ENCODE results near the gene SEC16A.

Gene SEC16A

GRCh38 chr9:136443087-136443486 is 39.8 kb downstream of the SEC16A start:
- peaks cover 53% of the 10 kb centered on the region for H3K36me3 Mint-ChIP-seq (ENCODE audit: low read depth)
- H3K27ac Mint-ChIP-seq: no peak overlapping the region
- no peaks in the 10 kb centered on the region for H3K27me3 Mint-ChIP-seq (ENCODE audit: low read depth)
- H3K4me3 Mint-ChIP-seq: no peak overlapping the region
- peaks cover 2% of the 10 kb centered on the region for H3K4me1 Mint-ChIP-seq (ENCODE audit: low read depth)
- DNase-seq (ENCODE audit: low spot score): no peak
- H3K9me3 Mint-ChIP-seq: no peaks in the 10 kb centered on the region

DNA sequence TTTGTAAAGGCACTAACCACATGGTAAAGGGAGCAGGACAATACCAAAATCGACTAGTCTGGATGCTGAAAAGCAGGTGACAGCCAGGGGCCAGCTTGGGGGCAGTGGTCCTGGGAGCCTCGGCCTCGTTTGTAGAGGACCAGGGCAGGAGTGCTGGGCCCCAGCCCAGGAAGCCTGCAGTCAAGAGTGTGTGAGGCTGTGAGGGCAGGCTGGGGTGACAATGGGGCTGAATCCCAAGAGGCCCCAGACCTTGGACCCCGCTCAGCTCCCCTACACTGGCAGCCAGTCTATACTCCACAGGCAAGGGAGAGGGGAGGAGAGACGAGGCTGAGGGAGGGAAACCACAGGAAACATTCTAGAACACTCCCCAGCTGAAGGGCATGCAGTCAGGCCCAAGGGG is 40.6 kb downstream of the SEC16A start:
- peaks cover 6% of the 10 kb centered on the region for H3K4me1 Mint-ChIP-seq (ENCODE audit: low read depth)
- H3K27ac Mint-ChIP-seq: no peak overlapping the region
- no peak for DNase-seq (ENCODE audit: low spot score)
- H3K36me3 Mint-ChIP-seq (ENCODE audit: low read depth): peaks cover 47% of the 10 kb centered on the region
- H3K9me3 Mint-ChIP-seq: no peaks in the 10 kb centered on the region
- no peaks in the 10 kb centered on the region for H3K27me3 Mint-ChIP-seq (ENCODE audit: low read depth)
- no peak overlapping the region for H3K4me3 Mint-ChIP-seq

GRCh38 chr9:136441681-136442245 is 41.1 kb downstream of the SEC16A start:
- no peak overlapping the region for H3K4me3 Mint-ChIP-seq
- H3K36me3 Mint-ChIP-seq (ENCODE audit: low read depth): peaks cover 43% of the 10 kb centered on the region
- no peaks in the 10 kb centered on the region for H3K9me3 Mint-ChIP-seq
- no peak overlapping the region for H3K27ac Mint-ChIP-seq
- no peaks in the 10 kb centered on the region for H3K27me3 Mint-ChIP-seq (ENCODE audit: low read depth)
- peaks cover 11% of the 10 kb centered on the region for H3K4me1 Mint-ChIP-seq (ENCODE audit: low read depth)
- DNase-seq (ENCODE audit: low spot score): no peak

DNA sequence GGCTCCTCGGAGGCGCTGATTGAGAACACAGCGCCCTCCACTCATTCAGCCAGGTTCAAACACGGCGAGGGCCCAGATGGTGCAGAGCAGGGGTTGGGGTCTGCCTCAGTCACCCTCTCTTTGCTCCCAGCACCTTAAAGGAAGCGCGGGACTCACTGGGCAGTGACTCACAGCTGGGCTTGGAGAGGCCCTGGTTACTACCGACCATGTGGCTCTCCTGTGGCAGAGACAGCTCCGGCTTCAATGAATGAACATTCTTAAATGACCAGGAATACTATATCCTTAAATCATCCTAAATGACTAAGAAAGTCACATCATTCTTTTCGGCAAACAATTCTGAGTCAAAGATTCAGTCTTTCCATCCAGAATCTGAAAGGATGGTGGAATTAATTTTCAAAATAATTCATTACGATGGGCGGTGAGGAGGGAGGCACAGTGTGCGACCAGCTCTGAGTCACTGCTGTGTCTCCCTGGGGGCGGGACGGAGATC is 41.6 kb downstream of the SEC16A start:
- Mint-ChIP-seq H3K27ac (no peak overlapping the region), H3K4me3 (no peak overlapping the region), H3K27me3 (ENCODE audit: low read depth) (no peaks in the 10 kb centered on the region), H3K4me1 (ENCODE audit: low read depth) (peaks cover 15% of the 10 kb centered on the region), H3K9me3 (no peaks in the 10 kb centered on the region), H3K36me3 (ENCODE audit: low read depth) (peaks cover 40% of the 10 kb centered on the region)
- no peak for DNase-seq (ENCODE audit: low spot score)

DNA sequence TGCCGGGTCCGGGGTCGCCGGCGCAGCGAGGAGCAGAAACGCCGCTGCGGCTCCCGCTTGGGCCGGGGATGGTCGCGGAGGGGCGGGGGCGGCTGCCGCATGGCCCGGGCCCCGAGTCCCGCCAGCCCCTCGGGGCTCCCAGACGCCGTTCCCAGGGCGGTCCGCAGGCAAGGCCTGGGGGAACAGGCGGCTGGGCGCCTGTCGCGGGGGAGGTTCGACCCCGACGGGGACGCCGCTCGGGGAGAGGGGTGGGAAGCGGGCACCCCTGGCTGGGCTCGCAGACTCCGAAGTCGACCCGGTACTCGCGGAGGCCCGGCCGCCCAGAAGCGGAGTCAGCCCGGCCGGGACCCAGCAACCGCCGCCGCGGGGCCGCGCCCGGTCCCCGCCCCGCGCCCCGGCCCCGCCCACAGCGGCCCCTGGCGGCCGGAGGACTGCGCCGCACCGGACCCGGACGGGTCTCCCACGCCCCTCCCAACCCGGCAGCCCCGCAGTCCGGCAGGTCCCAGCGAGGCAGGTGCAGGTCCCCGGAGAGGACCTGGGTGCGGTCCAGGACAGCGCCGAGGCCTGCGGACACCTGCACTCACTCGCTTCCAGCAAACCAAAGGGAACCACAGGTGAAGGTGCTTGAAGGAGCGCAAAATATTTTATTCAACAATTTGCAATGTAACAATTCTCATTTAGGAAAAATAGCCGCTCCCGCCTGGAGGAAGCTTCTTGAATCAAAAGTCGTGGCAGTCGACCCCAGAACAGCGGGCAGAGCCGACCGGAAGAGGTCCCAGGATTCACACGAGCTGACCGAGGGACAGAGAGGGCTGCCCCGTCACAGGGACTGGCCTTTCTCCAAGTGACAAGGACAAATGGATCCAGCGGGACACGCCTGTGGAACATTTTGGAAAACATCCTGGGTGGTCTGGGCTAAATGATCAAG is 43.1 kb downstream of the SEC16A start, which contains the start of gene INPP5E:
Gene INPP5E, minus strand, starts transcription at position 365 of the 928 bp plus-strand sequence. CDS start 426 bp downstream, outside the sequence.
- Mint-ChIP-seq H3K36me3 (ENCODE audit: low read depth) (peaks cover 35% of the 10 kb centered on the region), H3K4me1 (ENCODE audit: low read depth) (peaks cover 15% of the 10 kb centered on the region), H3K27me3 (ENCODE audit: low read depth) (no peaks in the 10 kb centered on the region), H3K9me3 (no peaks in the 10 kb centered on the region), H3K27ac (no peak within 1 kb of the TSS), H3K4me3 (peak within 1 kb of the TSS; percentile 87)
- DNase-seq (ENCODE audit: low spot score): peak; percentile 86

DNA sequence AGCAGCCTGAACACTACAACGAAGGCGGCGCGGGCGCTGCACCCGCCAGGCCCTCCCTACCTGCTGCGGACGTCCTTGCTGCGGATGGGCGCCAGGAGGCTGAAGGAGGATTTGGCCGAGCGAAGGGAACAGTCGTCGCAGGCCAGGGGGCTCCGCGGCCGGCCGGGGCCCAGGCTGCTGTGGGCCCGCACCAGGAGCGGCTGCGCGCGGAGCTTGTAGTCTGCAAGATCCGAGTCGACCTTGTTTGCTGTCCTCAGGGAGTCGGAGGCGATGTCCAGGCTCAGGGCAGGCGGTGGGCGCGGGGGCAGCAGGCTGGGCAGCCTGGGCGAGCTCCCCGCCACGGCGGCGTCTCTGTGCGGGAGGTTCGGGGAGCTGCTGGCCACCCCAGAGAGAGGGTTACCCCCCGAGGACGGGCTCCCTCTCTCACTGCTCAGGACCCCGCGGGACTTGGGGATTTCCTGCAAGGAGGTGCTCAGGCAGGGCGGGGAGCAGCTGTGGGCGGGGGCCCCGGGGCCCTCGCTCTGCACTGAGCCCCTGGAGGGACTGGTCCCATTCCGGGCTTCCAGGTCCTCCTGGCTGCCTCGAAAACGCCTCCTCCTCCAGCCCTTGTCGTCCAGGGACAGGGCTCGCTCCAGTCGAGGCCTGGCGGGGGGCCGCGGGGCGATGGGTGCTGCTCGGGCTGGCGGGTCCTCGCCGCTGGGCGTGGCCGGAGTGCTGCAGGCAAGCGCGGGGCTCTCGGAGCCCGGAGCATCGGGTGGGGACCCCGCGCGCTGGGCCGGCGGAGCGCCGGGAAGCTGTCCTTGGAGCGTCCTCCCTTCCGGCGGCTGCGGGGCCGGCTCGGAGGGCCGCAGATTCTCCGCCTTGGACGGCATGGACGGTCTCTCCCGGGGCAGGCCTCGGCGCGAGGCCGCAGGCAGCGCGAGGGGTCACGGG is 44.0 kb downstream of the SEC16A start:
- Mint-ChIP-seq H3K36me3 (ENCODE audit: low read depth) (peaks cover 32% of the 10 kb centered on the region), H3K27ac (peak overlapping the region; percentile 65), H3K4me3 (peak overlapping the region; percentile 87), H3K9me3 (no peaks in the 10 kb centered on the region), H3K27me3 (ENCODE audit: low read depth) (no peaks in the 10 kb centered on the region), H3K4me1 (ENCODE audit: low read depth) (peaks cover 15% of the 10 kb centered on the region)
- DNase-seq (ENCODE audit: low spot score): peak; percentile 52

DNA sequence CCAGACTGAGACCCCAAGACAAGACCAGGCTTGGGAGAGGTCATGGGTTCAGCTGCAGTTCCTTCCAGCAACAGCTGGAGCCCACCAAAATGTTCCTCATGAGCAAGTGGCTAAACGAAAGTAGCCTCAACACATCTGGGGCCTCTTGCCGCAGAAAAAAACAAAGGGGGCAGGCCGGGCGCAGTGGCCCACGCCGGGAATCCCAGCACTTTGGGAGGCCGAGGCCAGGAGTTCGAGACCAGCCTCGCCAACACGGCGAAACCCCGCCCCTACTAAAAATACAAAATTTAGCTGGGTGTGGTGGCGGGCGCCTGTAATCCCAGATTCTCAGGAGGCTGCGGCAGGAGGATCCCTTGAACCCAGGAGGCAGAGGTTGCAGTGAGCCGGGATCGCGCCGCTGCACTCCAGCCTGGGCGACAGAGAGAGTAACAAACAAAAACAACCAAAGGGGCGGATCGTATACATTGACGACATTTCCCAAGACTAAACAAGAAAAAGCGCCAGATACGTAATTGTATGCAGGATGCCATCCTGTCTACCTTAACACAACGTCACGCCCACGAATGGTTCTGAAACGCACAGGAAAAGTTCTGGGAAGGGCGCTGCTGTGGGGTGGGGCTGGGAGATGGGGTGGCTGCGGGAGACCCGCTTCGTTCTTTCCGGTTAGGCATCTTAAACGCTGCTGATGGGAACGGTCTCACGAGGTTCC is 44.8 kb downstream of the SEC16A start:
- Mint-ChIP-seq H3K4me1 (ENCODE audit: low read depth) (peaks cover 15% of the 10 kb centered on the region), H3K9me3 (no peaks in the 10 kb centered on the region), H3K27ac (peak overlapping the region; percentile 65), H3K4me3 (peak overlapping the region; percentile 87), H3K36me3 (ENCODE audit: low read depth) (peaks cover 28% of the 10 kb centered on the region), H3K27me3 (ENCODE audit: low read depth) (no peaks in the 10 kb centered on the region)
- no peak for DNase-seq (ENCODE audit: low spot score)

GRCh38 chr9:136437430-136437829 is 45.4 kb downstream of the SEC16A start:
- no peak for DNase-seq (ENCODE audit: low spot score)
- no peaks in the 10 kb centered on the region for H3K9me3 Mint-ChIP-seq
- H3K4me1 Mint-ChIP-seq (ENCODE audit: low read depth): peaks cover 15% of the 10 kb centered on the region
- H3K27me3 Mint-ChIP-seq (ENCODE audit: low read depth): no peaks in the 10 kb centered on the region
- peak overlapping the region; percentile 61 for H3K27ac Mint-ChIP-seq
- H3K36me3 Mint-ChIP-seq (ENCODE audit: low read depth): peaks cover 23% of the 10 kb centered on the region
- peak overlapping the region; percentile 87 for H3K4me3 Mint-ChIP-seq

GRCh38 chr9:136436055-136436634 is 46.7 kb downstream of the SEC16A start:
- Mint-ChIP-seq H3K4me1 (ENCODE audit: low read depth) (peaks cover 15% of the 10 kb centered on the region), H3K27ac (no peak overlapping the region), H3K36me3 (ENCODE audit: low read depth) (peaks cover 15% of the 10 kb centered on the region), H3K27me3 (ENCODE audit: low read depth) (no peaks in the 10 kb centered on the region), H3K4me3 (peak overlapping the region; percentile 87), H3K9me3 (no peaks in the 10 kb centered on the region)
- no peak for DNase-seq (ENCODE audit: low spot score)

DNA sequence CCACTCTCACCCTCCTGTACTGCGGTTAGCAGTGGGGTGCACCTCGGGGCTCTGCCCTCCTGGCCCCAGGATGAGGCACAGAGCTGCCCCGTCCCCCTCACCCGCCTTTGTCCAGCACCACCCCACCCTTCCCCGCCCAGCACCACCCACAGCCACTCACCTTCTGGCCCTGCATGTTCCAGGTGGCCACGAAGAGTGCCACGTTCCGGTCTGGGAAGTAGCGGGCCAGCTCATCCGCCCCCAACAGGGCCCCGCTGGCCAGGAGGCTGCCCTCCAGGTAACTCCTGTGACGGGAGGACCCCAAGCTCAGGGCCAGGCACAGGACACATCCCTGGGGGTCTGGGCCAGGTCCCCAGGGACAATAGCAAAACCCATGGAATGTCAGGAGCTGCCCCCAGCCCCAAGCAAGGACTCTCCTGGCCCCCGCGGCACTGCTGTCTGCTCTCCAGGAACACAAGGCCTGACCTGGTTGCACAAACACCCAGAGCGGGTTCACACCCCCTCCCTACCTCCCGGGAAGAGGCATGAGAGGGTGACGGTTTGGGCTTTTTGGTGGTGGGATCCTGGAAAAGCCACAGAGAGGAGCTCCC is 48.2 kb downstream of the SEC16A start:
- DNase-seq (ENCODE audit: low spot score): no peak
- Mint-ChIP-seq H3K4me3 (no peak overlapping the region), H3K4me1 (ENCODE audit: low read depth) (peaks cover 15% of the 10 kb centered on the region), H3K27me3 (ENCODE audit: low read depth) (no peaks in the 10 kb centered on the region), H3K36me3 (ENCODE audit: low read depth) (peaks cover 7% of the 10 kb centered on the region), H3K27ac (no peak overlapping the region), H3K9me3 (no peaks in the 10 kb centered on the region)

GRCh38 chr9:136433849-136434579 is 48.8 kb downstream of the SEC16A start:
- Mint-ChIP-seq H3K27ac (no peak overlapping the region), H3K4me3 (no peak overlapping the region), H3K27me3 (ENCODE audit: low read depth) (no peaks in the 10 kb centered on the region), H3K36me3 (ENCODE audit: low read depth) (peaks cover 7% of the 10 kb centered on the region), H3K4me1 (ENCODE audit: low read depth) (peaks cover 15% of the 10 kb centered on the region), H3K9me3 (no peaks in the 10 kb centered on the region)
- no peak for DNase-seq (ENCODE audit: low spot score)

- Mint-ChIP-seq H3K4me1 (ENCODE audit: low read depth) (peaks cover 14% of the 10 kb centered on the region), H3K27ac (no peak overlapping the region), H3K36me3 (ENCODE audit: low read depth) (peaks cover 4% of the 10 kb centered on the region), H3K9me3 (no peaks in the 10 kb centered on the region), H3K4me3 (no peak overlapping the region), H3K27me3 (ENCODE audit: low read depth) (no peaks in the 10 kb centered on the region)
- no peak for DNase-seq (ENCODE audit: low spot score)
Observed at GRCh38 chr9:136433043-136433715, 49.7 kb downstream of the SEC16A start.
